Measurements from ENCODE around the gene RELL1.

GRCh38 chr4:37567836-37568235 is 118.3 kb downstream of the RELL1 start:
- TF ChIP-seq CTCF (IDR thresholded peaks at IDR 0.05) (no peak), POLR2A (IDR thresholded peaks at IDR 0.05) (no peak)

Data from stomach (tissue), 4 donors.